NCI-H748 (cell line): ENCODE results near the gene SHANK1.

Experiments
- DNase-seq: peaks from one replicate; lab custom pipeline; 2025; ENCODE audit not compliant: unreplicated experiment; lab: John Stamatoyannopoulos, UW

Gene SHANK1

DNA sequence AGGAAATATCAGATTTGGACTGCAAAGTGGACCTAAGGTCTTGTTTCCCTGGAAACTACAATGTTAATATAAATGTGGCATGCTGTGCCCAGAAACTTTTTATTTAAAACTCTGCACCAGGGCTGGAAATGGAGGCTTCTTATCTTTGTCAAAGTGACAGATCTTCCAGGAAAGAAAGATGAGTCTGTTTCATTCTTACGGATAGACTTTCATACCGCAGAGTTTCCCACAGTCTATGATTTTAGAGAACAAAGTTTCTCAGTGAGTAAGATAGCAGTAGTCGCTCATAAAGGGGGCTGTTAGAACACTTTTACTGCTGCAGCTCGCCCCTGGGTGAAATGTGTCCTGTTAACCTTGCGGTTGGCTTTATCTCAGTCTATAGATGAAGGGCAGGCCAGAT lies 10.3 kb upstream of the SHANK1 start:
- DNase-seq = no peak

DNA sequence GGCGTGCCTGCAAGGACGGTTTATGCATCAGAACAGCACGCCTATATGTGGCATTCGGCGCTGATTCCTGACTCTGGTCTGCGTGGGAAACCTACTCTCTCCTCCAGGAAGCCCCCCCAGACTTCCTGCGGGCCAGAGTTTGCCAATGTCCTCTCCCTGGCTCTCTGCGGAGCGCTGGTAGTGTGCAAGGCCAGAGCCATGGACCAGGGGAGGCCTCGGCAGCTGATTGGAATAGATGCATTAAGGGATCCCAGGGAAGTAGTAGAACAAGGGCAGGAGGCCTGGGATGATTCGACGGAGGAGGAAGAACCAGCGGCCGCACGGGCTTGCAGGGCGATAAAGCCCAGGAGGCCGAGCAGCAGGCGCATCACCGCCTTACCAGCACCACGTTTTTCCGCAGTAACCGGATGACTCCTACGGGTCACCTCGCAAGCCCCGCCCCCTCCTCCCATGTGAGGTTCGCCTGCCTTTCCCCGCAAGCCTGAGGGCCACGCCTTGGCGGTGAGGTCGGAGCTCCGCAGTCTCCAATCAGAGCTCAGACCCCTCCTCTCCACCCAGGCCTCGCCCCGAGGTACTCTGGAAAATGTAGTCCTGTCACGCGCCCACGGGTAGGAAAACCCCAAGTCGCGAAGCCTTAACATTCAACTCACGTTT lies 8.6 kb upstream of the SHANK1 start:
- peak; percentile 53 for DNase-seq

DNA sequence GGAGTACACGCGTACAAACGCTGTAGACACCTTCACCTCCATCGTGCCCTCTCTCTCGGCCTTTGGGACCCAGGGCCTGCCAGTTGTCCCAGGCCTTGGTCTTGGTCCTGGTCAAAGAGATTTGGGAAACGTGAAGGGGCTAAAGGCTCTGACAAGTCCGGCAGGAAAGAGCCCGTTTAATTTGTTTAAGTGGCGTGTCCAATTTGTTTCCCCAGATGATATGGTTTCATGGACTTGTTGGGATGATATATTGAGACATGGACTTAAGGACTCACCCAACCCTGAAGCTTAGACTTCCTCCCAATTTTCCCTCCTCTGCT lies 6.3 kb upstream of the SHANK1 start:
- DNase-seq = no peak

DNA sequence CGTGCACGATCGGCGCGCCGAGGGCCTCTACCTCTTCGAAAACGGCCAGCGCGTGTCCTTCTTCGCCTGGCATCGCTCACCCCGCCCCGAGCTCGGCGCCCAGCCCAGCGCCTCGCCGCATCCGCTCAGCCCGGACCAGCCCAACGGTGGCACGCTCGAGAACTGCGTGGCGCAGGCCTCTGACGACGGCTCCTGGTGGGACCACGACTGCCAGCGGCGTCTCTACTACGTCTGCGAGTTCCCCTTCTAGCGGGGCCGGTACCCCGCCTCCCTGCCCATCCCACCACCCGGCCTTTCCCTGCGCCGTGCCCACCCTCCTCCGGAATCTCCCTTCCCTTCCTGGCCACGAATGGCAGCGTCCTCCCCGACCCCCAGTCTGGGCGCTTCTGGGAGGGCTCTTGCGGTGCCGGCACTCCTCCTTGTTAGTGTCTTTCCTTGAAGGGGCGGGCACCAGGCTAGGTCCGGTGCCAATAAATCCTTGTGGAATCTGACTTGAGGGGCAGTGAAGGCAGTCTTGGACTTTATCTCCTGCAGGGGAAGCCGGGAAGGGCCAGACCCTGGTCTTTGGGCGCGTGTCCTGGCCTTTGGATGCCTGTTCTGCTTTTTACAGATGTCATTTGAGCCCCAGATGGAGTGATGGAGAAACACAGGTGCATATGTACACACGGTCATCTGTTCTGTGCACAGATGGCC lies 5.8 kb upstream of the SHANK1 start:
- peak; percentile 62 for DNase-seq

- peak; percentile 99 for DNase-seq
Measured at GRCh38 chr19:50724522-50725217, 5.1 kb upstream of the SHANK1 start.

GRCh38 chr19:50723735-50724521 lies 4.3 kb upstream of the SHANK1 start:
- no peak for DNase-seq

DNA sequence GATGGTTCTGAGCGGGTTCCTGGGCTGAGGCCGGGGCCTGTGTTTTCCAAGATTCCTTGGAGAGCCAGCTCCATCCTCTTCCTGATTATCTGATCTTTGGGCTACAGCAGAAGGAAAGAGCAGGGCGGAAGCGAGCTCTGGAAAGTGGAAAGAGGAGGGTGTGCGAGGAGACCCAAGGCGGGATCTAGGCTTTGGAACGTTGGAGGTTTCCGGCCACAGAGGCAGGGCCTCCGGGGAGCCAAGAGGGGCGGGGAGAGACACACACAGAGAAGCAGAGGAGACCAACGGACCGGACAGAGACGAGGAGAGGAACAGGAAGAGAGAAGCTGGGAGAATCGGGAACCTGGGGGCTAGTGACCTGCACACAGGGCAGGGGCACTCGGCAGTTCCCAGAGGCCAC lies 3.5 kb upstream of the SHANK1 start, which contains the start of gene CLEC11A:
TSS of gene CLEC11A (plus strand) at position 296 of the 400 bp plus-strand sequence. CDS start 162 bp downstream, outside the sequence.
- no peak for DNase-seq

- no peak for DNase-seq
Measured at GRCh38 chr19:50722201-50723013, 2.8 kb upstream of the SHANK1 start.

GRCh38 chr19:50721441-50722137 lies 2.0 kb upstream of the SHANK1 start:
- DNase-seq = no peak

- peak; percentile 22 for DNase-seq
Measured at GRCh38 chr19:50720921-50721381, 1.3 kb upstream of the SHANK1 start.

DNA sequence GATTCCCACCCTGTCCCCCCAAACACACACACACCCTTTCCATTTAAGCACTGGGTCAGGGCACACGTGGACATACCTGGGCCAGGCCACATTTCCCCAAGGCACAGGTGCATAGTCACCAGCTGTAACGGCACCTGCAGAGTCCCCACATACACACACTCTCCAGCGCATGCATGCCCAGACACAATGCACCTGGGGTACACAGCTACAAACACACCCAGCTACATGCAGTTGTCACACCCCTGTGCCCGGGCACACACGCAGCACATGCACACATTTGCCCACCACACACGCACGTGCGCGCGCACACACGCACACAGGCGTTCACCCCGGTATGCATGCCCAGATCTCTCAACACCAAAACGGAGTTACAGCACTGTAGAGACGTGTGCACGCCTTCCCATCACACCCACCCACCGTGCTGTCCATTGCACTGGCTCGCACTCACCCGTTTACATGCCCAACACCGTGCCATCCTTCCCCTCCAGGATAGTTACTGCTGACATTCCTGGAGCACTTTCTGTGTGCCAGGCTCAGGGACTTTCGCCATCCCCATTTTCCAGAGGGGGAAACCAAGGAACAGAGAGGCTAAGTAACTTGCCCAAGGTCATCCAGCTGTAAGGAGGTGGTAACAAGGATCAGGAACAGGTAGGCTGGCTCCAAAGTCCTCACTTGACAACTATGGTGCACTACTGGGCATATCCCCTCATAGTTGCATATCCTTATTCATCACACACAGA lies 749 bp upstream of the SHANK1 start:
- DNase-seq = peak; percentile 36

GRCh38 chr19:50719119-50719435 lies 525 bp downstream of the SHANK1 start:
- no peak for DNase-seq

DNA sequence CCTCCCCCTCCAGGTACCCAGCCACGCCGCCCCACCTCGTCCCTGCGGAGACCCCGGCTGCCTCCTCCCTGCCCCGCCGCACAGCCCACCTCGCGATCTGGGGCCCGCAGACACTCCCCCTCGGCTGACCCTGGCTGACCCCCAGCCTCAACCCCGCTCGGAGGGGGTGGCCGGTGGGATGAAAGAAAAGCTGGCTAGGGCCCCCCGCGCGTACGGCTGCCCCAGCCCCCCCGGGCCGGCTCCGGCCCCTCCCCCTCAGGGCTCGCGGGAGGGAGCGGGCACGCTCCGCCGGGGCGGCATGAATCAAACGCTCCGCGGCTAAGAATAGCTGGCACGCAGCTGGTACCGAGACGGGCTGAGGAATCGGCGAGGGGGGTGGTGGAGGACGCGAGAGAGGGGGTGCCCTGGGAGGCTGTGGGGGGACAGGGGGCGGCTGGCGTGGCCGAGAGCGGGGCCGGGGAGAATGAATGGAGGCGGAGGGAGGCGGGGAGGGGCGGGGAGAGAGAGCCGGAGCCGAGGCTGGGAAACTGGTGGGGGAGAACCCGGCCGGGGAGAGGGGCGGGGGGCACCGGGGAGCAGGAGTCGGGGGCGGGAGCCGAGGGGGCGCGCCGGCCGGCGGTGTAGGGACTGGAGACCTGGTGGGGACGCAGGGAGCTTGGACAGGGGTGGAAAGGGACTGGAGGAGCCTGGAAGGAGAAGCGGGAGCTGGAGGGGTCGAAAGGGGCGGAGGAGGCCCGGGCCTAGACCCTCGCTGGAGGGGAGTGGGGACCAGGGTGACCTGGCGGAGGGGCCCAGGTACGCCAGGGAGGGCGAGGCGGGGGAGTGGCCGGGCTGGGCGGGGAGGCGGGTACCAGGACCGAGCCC lies 1.1 kb downstream of the SHANK1 start:
- DNase-seq = peak; percentile 41

- no peak for DNase-seq
Measured at GRCh38 chr19:50717891-50718254, 1.7 kb downstream of the SHANK1 start.

- DNase-seq = no peak
Measured at GRCh38 chr19:50717026-50717723, 2.4 kb downstream of the SHANK1 start.

GRCh38 chr19:50716178-50717025 lies 3.2 kb downstream of the SHANK1 start:
- DNase-seq = no peak
